GM23338 (cell line): ENCODE measurements around the gene CBLC. TPM values are rescaled to one million over a fixed set of nuclear protein-coding genes. Genes with fewer than 3 reads are reported as not detected.

Experiments
- ATAC-seq: fragments of 200-7000 bp; cut with Tn5 transposase; 3 replicates; pipeline ENCODE4 v1.9.1; 2020
- DNase-seq: peaks from one replicate; pipeline ENCODE4 v3.0.0-alpha.2; 2015; ENCODE audit warnings: low spot score
- H2AFZ ChIP-seq: fragments of 200-600 bp; sonication (generic); 2 replicates; pipeline ENCODE4 v1.8.0; 2016; ENCODE audit warnings: antibody characterized with exemption, mild to moderate bottlenecking, moderate library complexity
- H3F3A ChIP-seq: fragments of 200-600 bp; sonication (generic); replicated peaks from 2 replicates; pipeline ENCODE4 v1.8.0; 2017; ENCODE audit warnings: antibody characterized with exemption, mixed run types, low read depth
- H3K27ac ChIP-seq: fragments of 200-600 bp; sonication (generic); 2 replicates; pipeline ENCODE4 v1.6.1; 2016; ENCODE audit warnings: low read depth
- H3K27me3 ChIP-seq: fragments of 200-600 bp; sonication (generic); 2 replicates; pipeline ENCODE4 v1.8.0; 2016; ENCODE audit warnings: mild to moderate bottlenecking, mixed run types, moderate library complexity; ENCODE audit not compliant: insufficient read depth
- H3K36me3 ChIP-seq: fragments of 200-600 bp; sonication (generic); 2 replicates; pipeline ENCODE4 v1.8.0; 2016; ENCODE audit warnings: mild to moderate bottlenecking; ENCODE audit not compliant: insufficient read depth
- H3K4me1 ChIP-seq: fragments of 200-600 bp; sonication (generic); 2 replicates; pipeline ENCODE4 v1.8.0; 2016; ENCODE audit warnings: mild to moderate bottlenecking, moderate library complexity; ENCODE audit not compliant: insufficient read depth
- H3K4me2 ChIP-seq: fragments of 200-600 bp; sonication (generic); 2 replicates; pipeline ENCODE4 v1.7.1; 2017; ENCODE audit warnings: mixed run types
- H3K4me3 ChIP-seq: fragments of 200-600 bp; sonication (generic); 2 replicates; pipeline ENCODE4 v1.6.1; 2016; ENCODE audit warnings: mixed run types
- H3K79me2 ChIP-seq: fragments of 200-600 bp; sonication (generic); replicated peaks from 2 replicates; pipeline ENCODE4 v1.8.0; 2017; ENCODE audit warnings: mild to moderate bottlenecking; ENCODE audit not compliant: insufficient read depth
- H3K9me2 ChIP-seq: fragments of 200-600 bp; sonication (generic); 2 replicates; pipeline ENCODE4 v1.8.0; 2017; ENCODE audit not compliant: insufficient read depth
- H4K20me1 ChIP-seq: fragments of 200-600 bp; sonication (generic); replicated peaks from 2 replicates; pipeline ENCODE4 v1.8.0; 2017; ENCODE audit warnings: mild to moderate bottlenecking; ENCODE audit not compliant: insufficient read depth
- H3K27ac Mint-ChIP-seq: 2 replicates; pipeline ENCODE4 v1.8.0; 2020; ENCODE audit warnings: inconsistent platforms, mild to moderate bottlenecking, moderate library complexity, mixed read lengths
- H3K27me3 Mint-ChIP-seq: 3 replicates; pipeline ENCODE4 v1.8.0; 2022; ENCODE audit warnings: low read depth, mild to moderate bottlenecking, moderate library complexity, mixed read lengths, inconsistent platforms; ENCODE audit not compliant: insufficient read depth, poor library complexity
- H3K36me3 Mint-ChIP-seq: 3 replicates; pipeline ENCODE4 v1.8.0; 2021; ENCODE audit warnings: low read depth, mild to moderate bottlenecking, inconsistent platforms, moderate library complexity, mixed read lengths
- H3K4me1 Mint-ChIP-seq: 3 replicates; pipeline ENCODE4 v1.8.0; 2020; ENCODE audit warnings: mild to moderate bottlenecking, inconsistent platforms, mixed read lengths
- H3K4me3 Mint-ChIP-seq: 3 replicates; pipeline ENCODE4 v1.8.0; 2021; ENCODE audit warnings: moderate library complexity, mild to moderate bottlenecking, inconsistent platforms, mixed read lengths
- H3K9me3 Mint-ChIP-seq: 3 replicates; pipeline ENCODE4 v1.8.0; 2020; ENCODE audit warnings: moderate library complexity, mild to moderate bottlenecking, inconsistent platforms, mixed read lengths
- CREB1 ChIP-seq: fragments of 250-450 bp; sonication (Bioruptor Pico); IDR thresholded peaks from 2 replicates; pipeline ENCODE4 v1.5.0; 2020; ENCODE audit warnings: low read depth, mild to moderate bottlenecking, moderate library complexity
- EZH2 ChIP-seq: fragments of 200-600 bp; sonication (generic); IDR thresholded peaks from one replicate; pipeline ENCODE4 v1.8.0; 2017; ENCODE audit warnings: antibody characterized with exemption, mild to moderate bottlenecking, low read depth; ENCODE audit not compliant: unreplicated experiment
- EZH2phosphoT487 ChIP-seq: fragments of 200-600 bp; sonication (generic); IDR thresholded peaks from one replicate; pipeline ENCODE4 v1.8.1; 2018; ENCODE audit warnings: antibody characterized with exemption; ENCODE audit not compliant: unreplicated experiment
- JUNB ChIP-seq: IDR thresholded peaks from one replicate; pipeline ENCODE4 v1.6.1; 2016; ENCODE audit warnings: antibody characterized with exemption; ENCODE audit not compliant: unreplicated experiment
- POLR2AphosphoS5 ChIP-seq: IDR thresholded peaks from 2 replicates; pipeline ENCODE4 v1.6.1; 2016; ENCODE audit warnings: antibody characterized with exemption, low read depth
- STAT1 ChIP-seq: IDR thresholded peaks from one replicate; pipeline ENCODE4 v1.6.1; 2016; ENCODE audit warnings: antibody characterized with exemption; ENCODE audit not compliant: unreplicated experiment
- ZNF331 ChIP-seq: fragments of 250-450 bp; sonication (Bioruptor Pico); IDR thresholded peaks from 2 replicates; pipeline ENCODE4 v1.5.0; 2020; ENCODE audit warnings: low read depth, mild to moderate bottlenecking, moderate library complexity
- polyA plus RNA-seq: library from polyadenylated mRNA; unstranded; fragments of >200 nt; fragmentation: Nextera tagmentation; extraction: Ambion mirVana; gene quantifications from 2 replicates; pipeline ENCODE4 v1.2.1, GENCODE V29; 2016
- total RNA-seq: library from RNA; depleted of rRNA; stranded (reverse); fragments of >200 nt; shearing (Covaris generic); gene quantifications from 2 replicates; pipeline ENCODE4 v1.2.3, GENCODE V29; 2014
- TF ChIP-seq, protein P1 (sequence below): IDR thresholded peaks from one replicate; pipeline ENCODE4 v1.6.1; 2018; ENCODE audit warnings: antibody characterized with exemption; ENCODE audit not compliant: unreplicated experiment
- TF ChIP-seq, protein P2 (sequence below), 2 experiments: fragments of 200-600 bp in 1 of 2; sonication (generic) in 1 of 2; conservative IDR thresholded peaks; 2 replicates each; pipeline versions ENCODE4 v1.5.1 to v1.6.1; 2016 to 2017; ENCODE audit warnings: antibody characterized with exemption in 2 of 2, low read depth in 2 of 2, mild to moderate bottlenecking in 2 of 2, moderate library complexity in 1 of 2
- TF ChIP-seq, protein P3 (sequence below): IDR thresholded peaks from 2 replicates; pipeline ENCODE4 v1.6.1; 2016; ENCODE audit warnings: antibody characterized with exemption

Gene CBLC
- total and polyA plus RNA-seq, 2 experiments from 2014 or later, result 14.5 to 29.3 TPM

DNA sequence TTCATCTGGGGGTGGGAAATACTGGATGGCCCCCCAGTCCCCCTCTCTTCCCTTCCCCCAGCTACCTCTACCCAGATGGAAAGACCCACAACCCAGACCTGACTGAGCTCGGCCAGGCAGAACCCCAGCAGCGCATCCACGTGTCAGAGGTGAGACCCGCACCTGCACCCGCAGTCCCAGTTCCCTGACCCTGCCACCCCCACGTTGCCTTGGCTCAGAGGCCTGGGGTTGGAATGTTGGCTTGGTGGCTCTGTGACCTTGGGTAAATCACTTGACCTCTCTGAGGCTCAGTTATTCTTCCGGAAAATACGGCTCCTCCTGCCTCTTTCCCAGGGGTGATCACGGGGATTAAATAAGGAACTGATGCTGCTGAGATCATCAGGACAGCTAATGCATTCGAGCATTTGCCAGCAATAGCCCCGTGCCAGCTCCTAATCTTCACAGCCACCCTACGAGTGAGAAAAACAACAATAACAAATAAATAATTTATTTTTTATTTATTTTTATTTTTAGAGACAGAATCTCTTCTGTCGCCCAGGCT, 12.3 kb downstream of the CBLC start:
- Histone ChIP-seq H2AFZ (no peak overlapping the region), H4K20me1 (no peaks in the 10 kb centered on the region), H3K27me3 (no peaks in the 10 kb centered on the region), H3K27ac (no peak overlapping the region), H3K4me2 (no peak overlapping the region), H3K79me2 (no peaks in the 10 kb centered on the region), H3K36me3 (peaks cover 5% of the 10 kb centered on the region; the same call in 1 of the 2 replicates), H3K4me1 (no peaks in the 10 kb centered on the region), H3K4me3 (no peak overlapping the region), H3F3A (peaks cover 4% of the 10 kb centered on the region; the same call in 1 of the 2 replicates), H3K9me2 (no peaks in the 10 kb centered on the region)
- TF ChIP-seq JUNB (no peak), EZH2phosphoT487 (no peak), ZNF331 (no peak), EZH2 (no peak), POLR2AphosphoS5 (no peak), STAT1 (no peak), CREB1 (CRISPR knock-in tag) (no peak)
- TF ChIP-seq, protein P1, sequence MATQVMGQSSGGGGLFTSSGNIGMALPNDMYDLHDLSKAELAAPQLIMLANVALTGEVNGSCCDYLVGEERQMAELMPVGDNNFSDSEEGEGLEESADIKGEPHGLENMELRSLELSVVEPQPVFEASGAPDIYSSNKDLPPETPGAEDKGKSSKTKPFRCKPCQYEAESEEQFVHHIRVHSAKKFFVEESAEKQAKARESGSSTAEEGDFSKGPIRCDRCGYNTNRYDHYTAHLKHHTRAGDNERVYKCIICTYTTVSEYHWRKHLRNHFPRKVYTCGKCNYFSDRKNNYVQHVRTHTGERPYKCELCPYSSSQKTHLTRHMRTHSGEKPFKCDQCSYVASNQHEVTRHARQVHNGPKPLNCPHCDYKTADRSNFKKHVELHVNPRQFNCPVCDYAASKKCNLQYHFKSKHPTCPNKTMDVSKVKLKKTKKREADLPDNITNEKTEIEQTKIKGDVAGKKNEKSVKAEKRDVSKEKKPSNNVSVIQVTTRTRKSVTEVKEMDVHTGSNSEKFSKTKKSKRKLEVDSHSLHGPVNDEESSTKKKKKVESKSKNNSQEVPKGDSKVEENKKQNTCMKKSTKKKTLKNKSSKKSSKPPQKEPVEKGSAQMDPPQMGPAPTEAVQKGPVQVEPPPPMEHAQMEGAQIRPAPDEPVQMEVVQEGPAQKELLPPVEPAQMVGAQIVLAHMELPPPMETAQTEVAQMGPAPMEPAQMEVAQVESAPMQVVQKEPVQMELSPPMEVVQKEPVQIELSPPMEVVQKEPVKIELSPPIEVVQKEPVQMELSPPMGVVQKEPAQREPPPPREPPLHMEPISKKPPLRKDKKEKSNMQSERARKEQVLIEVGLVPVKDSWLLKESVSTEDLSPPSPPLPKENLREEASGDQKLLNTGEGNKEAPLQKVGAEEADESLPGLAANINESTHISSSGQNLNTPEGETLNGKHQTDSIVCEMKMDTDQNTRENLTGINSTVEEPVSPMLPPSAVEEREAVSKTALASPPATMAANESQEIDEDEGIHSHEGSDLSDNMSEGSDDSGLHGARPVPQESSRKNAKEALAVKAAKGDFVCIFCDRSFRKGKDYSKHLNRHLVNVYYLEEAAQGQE, result no peak
- TF ChIP-seq, protein P2, sequence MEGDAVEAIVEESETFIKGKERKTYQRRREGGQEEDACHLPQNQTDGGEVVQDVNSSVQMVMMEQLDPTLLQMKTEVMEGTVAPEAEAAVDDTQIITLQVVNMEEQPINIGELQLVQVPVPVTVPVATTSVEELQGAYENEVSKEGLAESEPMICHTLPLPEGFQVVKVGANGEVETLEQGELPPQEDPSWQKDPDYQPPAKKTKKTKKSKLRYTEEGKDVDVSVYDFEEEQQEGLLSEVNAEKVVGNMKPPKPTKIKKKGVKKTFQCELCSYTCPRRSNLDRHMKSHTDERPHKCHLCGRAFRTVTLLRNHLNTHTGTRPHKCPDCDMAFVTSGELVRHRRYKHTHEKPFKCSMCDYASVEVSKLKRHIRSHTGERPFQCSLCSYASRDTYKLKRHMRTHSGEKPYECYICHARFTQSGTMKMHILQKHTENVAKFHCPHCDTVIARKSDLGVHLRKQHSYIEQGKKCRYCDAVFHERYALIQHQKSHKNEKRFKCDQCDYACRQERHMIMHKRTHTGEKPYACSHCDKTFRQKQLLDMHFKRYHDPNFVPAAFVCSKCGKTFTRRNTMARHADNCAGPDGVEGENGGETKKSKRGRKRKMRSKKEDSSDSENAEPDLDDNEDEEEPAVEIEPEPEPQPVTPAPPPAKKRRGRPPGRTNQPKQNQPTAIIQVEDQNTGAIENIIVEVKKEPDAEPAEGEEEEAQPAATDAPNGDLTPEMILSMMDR (conservative IDR thresholded peaks at IDR 0.05; ENCODE audit: low read depth in 2 of 2), result no peak
- TF ChIP-seq, protein P3, sequence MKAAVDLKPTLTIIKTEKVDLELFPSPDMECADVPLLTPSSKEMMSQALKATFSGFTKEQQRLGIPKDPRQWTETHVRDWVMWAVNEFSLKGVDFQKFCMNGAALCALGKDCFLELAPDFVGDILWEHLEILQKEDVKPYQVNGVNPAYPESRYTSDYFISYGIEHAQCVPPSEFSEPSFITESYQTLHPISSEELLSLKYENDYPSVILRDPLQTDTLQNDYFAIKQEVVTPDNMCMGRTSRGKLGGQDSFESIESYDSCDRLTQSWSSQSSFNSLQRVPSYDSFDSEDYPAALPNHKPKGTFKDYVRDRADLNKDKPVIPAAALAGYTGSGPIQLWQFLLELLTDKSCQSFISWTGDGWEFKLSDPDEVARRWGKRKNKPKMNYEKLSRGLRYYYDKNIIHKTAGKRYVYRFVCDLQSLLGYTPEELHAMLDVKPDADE, result no peak
- peaks cover 38% of the 10 kb centered on the region; the same call in 2 of the 3 replicates for H3K36me3 Mint-ChIP-seq
- no peak overlapping the region for H3K4me3 Mint-ChIP-seq
- no peaks in the 10 kb centered on the region for H3K9me3 Mint-ChIP-seq
- ATAC-seq (no peak), DNase-seq (no peak)
- H3K4me1 Mint-ChIP-seq, result no peaks in the 10 kb centered on the region
- H3K27me3 Mint-ChIP-seq, result peaks cover 15% of the 10 kb centered on the region
- no peak overlapping the region for H3K27ac Mint-ChIP-seq
